ENCODE results near the gene LHX6.

- TF ChIP-seq, protein P1, sequence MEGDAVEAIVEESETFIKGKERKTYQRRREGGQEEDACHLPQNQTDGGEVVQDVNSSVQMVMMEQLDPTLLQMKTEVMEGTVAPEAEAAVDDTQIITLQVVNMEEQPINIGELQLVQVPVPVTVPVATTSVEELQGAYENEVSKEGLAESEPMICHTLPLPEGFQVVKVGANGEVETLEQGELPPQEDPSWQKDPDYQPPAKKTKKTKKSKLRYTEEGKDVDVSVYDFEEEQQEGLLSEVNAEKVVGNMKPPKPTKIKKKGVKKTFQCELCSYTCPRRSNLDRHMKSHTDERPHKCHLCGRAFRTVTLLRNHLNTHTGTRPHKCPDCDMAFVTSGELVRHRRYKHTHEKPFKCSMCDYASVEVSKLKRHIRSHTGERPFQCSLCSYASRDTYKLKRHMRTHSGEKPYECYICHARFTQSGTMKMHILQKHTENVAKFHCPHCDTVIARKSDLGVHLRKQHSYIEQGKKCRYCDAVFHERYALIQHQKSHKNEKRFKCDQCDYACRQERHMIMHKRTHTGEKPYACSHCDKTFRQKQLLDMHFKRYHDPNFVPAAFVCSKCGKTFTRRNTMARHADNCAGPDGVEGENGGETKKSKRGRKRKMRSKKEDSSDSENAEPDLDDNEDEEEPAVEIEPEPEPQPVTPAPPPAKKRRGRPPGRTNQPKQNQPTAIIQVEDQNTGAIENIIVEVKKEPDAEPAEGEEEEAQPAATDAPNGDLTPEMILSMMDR (IDR thresholded peaks at IDR 0.05; ENCODE audit: control extremely low read depth in 1 of 3, insufficient read depth in 1 of 3, low read depth in 1 of 3, low read length in 3 of 3) = peak in 2 of 3 experiments; percentile 15 to 18; a peak in 2 of 4 replicates
- TF ChIP-seq EZH2 (IDR thresholded peaks at IDR 0.05; ENCODE audit: low read depth, low read length, severe bottlenecking) (no peak), CHD1 (IDR thresholded peaks at IDR 0.05; ENCODE audit: low read depth, low read length) (no peak), POLR2A (IDR thresholded peaks at IDR 0.05; ENCODE audit: control extremely low read depth in 1 of 2, low read depth in 2 of 2, low read length in 2 of 2) (no peak), TBP (IDR thresholded peaks at IDR 0.05; ENCODE audit: low read depth, low read length) (no peak), SP4 (IDR thresholded peaks at IDR 0.05; ENCODE audit: low read length) (no peak), FOSL1 (IDR thresholded peaks at IDR 0.05; ENCODE audit: insufficient read depth, low read depth, low read length) (no peak), RAD21 (IDR thresholded peaks at IDR 0.05 in 1 of 2, conservative IDR thresholded peaks at IDR 0.05 in 1 of 2; ENCODE audit: low read depth in 2 of 2, low read length in 2 of 2) (peak; percentile 42 to 60), ZNF274 (IDR thresholded peaks at IDR 0.05; ENCODE audit: borderline replicate concordance, extremely low read depth, low read length) (no peak), MAFK (IDR thresholded peaks at IDR 0.05; ENCODE audit: low read depth, low read length) (no peak), CHD2 (IDR thresholded peaks at IDR 0.05; ENCODE audit: low read length) (no peak)
- TF ChIP-seq, protein P2, sequence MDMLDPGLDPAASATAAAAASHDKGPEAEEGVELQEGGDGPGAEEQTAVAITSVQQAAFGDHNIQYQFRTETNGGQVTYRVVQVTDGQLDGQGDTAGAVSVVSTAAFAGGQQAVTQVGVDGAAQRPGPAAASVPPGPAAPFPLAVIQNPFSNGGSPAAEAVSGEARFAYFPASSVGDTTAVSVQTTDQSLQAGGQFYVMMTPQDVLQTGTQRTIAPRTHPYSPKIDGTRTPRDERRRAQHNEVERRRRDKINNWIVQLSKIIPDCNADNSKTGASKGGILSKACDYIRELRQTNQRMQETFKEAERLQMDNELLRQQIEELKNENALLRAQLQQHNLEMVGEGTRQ (IDR thresholded peaks at IDR 0.05; ENCODE audit: low read length) = no peak
These were observed 42.5 kb downstream of the LHX6 start for GRCh38 chr9:122186301-122186700.
